Stimulated activated CD8-positive, alpha-beta memory T cell treated with anti-CD3 and anti-CD28 coated beads, Interleukin-12 subunit alpha, Interleukin-12 subunit beta, amount 100 ng/mL, for 4 hours (primary cell): Measurements from ENCODE around the gene MAP2K2.

Experiments used
- DNase-seq: peaks from one replicate; pipeline ENCODE4 v3.0.0-alpha.2; 2020; ENCODE audit warnings: low read depth

MAP2K2 gene

GRCh38 chr19:4099041-4099764 lies 24.7 kb downstream of the MAP2K2 start:
- no peak for DNase-seq

GRCh38 chr19:4098493-4098892 lies 25.4 kb downstream of the MAP2K2 start:
- no peak for DNase-seq

- no peak for DNase-seq
Observed at GRCh38 chr19:4097501-4097900, 26.4 kb downstream of the MAP2K2 start.

- no peak for DNase-seq
Observed at GRCh38 chr19:4096049-4096892, 27.7 kb downstream of the MAP2K2 start.

- DNase-seq, result no peak
Observed at GRCh38 chr19:4095488-4095844, 28.5 kb downstream of the MAP2K2 start.

- DNase-seq, result no peak
Observed at GRCh38 chr19:4094761-4095487, 29.0 kb downstream of the MAP2K2 start.

- no peak for DNase-seq
Observed at GRCh38 chr19:4094291-4094690, 29.6 kb downstream of the MAP2K2 start.

- DNase-seq, result no peak
Observed at GRCh38 chr19:4093643-4094175, 30.2 kb downstream of the MAP2K2 start.

GRCh38 chr19:4090356-4091220 lies 33.3 kb downstream of the MAP2K2 start:
- DNase-seq, result no peak

GRCh38 chr19:4089946-4090345 lies 34.0 kb downstream of the MAP2K2 start:
- no peak for DNase-seq

GRCh38 chr19:4089400-4089908 lies 34.5 kb downstream of the MAP2K2 start:
- DNase-seq, result peak; percentile 35

- DNase-seq, result peak; percentile 29
Observed at GRCh38 chr19:4088975-4089374, 34.9 kb downstream of the MAP2K2 start.

- no peak for DNase-seq
Observed at GRCh38 chr19:4087787-4088679, 35.9 kb downstream of the MAP2K2 start.

- no peak for DNase-seq
Observed at GRCh38 chr19:4086411-4086867, 37.5 kb downstream of the MAP2K2 start.

GRCh38 chr19:4084547-4084877 lies 39.4 kb downstream of the MAP2K2 start:
- no peak for DNase-seq

GRCh38 chr19:4083677-4084546 lies 40.0 kb downstream of the MAP2K2 start:
- DNase-seq, result no peak

- no peak for DNase-seq
Observed at GRCh38 chr19:4082172-4082571, 41.8 kb downstream of the MAP2K2 start.

- DNase-seq, result no peak
Observed at GRCh38 chr19:4081441-4082129, 42.3 kb downstream of the MAP2K2 start.

- DNase-seq, result no peak
Observed at GRCh38 chr19:4080473-4080872, 43.4 kb downstream of the MAP2K2 start.
